K562 (cell line): Measurements from ENCODE around the gene CDX1. TPM values are rescaled to one million over a fixed set of nuclear protein-coding genes. Genes with fewer than 3 reads are reported as not detected.

ENCODE experiments used
- ATAC-seq: fragments of 200-7000 bp; cut with Tn5 transposase; 3 replicates; pipeline ENCODE4 v1.9.1; 2020; ENCODE audit warnings: moderate library complexity
- BruUV-seq: library from RNA; stranded (reverse); fragments of 400-500 nt; replicated peaks from 2 replicates; lab custom pipeline; 2021; lab: Mats Ljungman, UMichigan
- CTCF ChIA-PET: fragments of 300-600 bp; formaldehyde crosslinking; extraction: SDS; loops from one replicate; lab custom pipeline; 2021; ENCODE audit warnings: low intra/inter-chr PET ratio; lab: Yijun Ruan, JAX
- POLR2A ChIA-PET: fragments of 300-600, 350-650 bp; sonication (Branson Sonifier 250); formaldehyde crosslinking; extraction: SDS; loops from one replicate; lab custom pipeline; 2021; ENCODE audit warnings: antibody characterized with exemption, inconsistent platforms; lab: Yijun Ruan, JAX
- DNase-seq, 4 experiments: peaks; one replicate each; pipeline versions ENCODE4 v3.0.0 to v3.0.0-alpha.2; 2011 to 2018; ENCODE audit warnings: low spot score in 3 of 4, mixed read lengths in 3 of 4; ENCODE audit errors: extremely low read depth in 1 of 4
- FAIRE-seq: peaks from 2 replicates; lab custom pipeline; 2011; peaks lifted over from hg19 to GRCh38; lab: Jason Lieb, UNC
- H2AFZ ChIP-seq: 2 replicates; pipeline ENCODE4 v1.6.0; 2011; ENCODE audit warnings: low read depth, low read length, control low read depth, inconsistent platforms
- H3K27ac ChIP-seq: fragments of 200-600 bp; 3 replicates; pipeline ENCODE4 v1.8.0; 2011; ENCODE audit warnings: low read depth, mild to moderate bottlenecking, control low read depth, inconsistent platforms, low read length, moderate library complexity, mixed read lengths; ENCODE audit errors: extremely low read depth
- H3K27me3 ChIP-seq, 2 experiments: fragments of 300-600 bp in 1 of 2; 2 replicates in 1 of 2; 3 replicates in 1 of 2; pipeline versions ENCODE4 v1.6.0 to v1.8.0; 2011; ENCODE audit warnings: inconsistent platforms in 2 of 2, low read length in 2 of 2, mild to moderate bottlenecking in 1 of 2, mixed read lengths in 1 of 2, moderate library complexity in 1 of 2; ENCODE audit not compliant: control insufficient read depth in 2 of 2, insufficient read depth in 2 of 2
- H3K36me3 ChIP-seq: fragments of 300-600 bp; 3 replicates; pipeline ENCODE4 v1.8.0; 2011; ENCODE audit warnings: mild to moderate bottlenecking, low read length, inconsistent platforms; ENCODE audit not compliant: control insufficient read depth, insufficient read depth
- H3K4me1 ChIP-seq, 2 experiments: fragments of 200-600 bp in 1 of 2; replicated peaks in 1 of 2; 2 replicates in 1 of 2; 3 replicates in 1 of 2; pipeline versions ENCODE4 v1.5.1 to v1.8.0; 2011; ENCODE audit warnings: inconsistent platforms in 2 of 2, low read length in 2 of 2, mild to moderate bottlenecking in 1 of 2, mixed read lengths in 1 of 2, moderate library complexity in 1 of 2; ENCODE audit not compliant: control insufficient read depth in 2 of 2, insufficient read depth in 2 of 2
- H3K4me2 ChIP-seq: 2 replicates; pipeline ENCODE4 v1.6.1; 2011; ENCODE audit warnings: low read length, control low read depth, inconsistent platforms, mixed read lengths; ENCODE audit not compliant: insufficient read depth
- H3K4me3 ChIP-seq: fragments of 200-600 bp; sonication (generic), shearing (Covaris generic); 2 replicates; pipeline ENCODE4 v1.5.1; 2016; ENCODE audit warnings: control low read depth, inconsistent platforms
- H3K79me2 ChIP-seq: fragments of 200-600 bp; 3 replicates; pipeline ENCODE4 v1.8.0; 2011; ENCODE audit warnings: low read length, inconsistent platforms; ENCODE audit not compliant: control insufficient read depth, insufficient read depth
- H3K9ac ChIP-seq, 2 experiments: 2 replicates each; pipeline versions ENCODE4 v1.6.0 to v1.6.1; 2011; ENCODE audit warnings: low read depth in 2 of 2, low read length in 2 of 2, control low read depth in 1 of 2, inconsistent platforms in 1 of 2, mild to moderate bottlenecking in 1 of 2, mixed read lengths in 1 of 2; ENCODE audit not compliant: insufficient read depth in 1 of 2
- H3K9me1 ChIP-seq: one replicate; pipeline ENCODE4 v1.6.0; 2011; ENCODE audit warnings: inconsistent platforms, mild to moderate bottlenecking, low read length, moderate library complexity; ENCODE audit not compliant: control insufficient read depth, insufficient read depth
- H3K9me3 ChIP-seq: replicated peaks from 2 replicates; pipeline ENCODE4 v1.5.1; 2011; ENCODE audit warnings: low read depth, low read length, inconsistent platforms; ENCODE audit not compliant: control insufficient read depth, insufficient read depth
- H4K20me1 ChIP-seq: replicated peaks from 2 replicates; pipeline ENCODE4 v1.6.1; 2011; ENCODE audit warnings: low read length, inconsistent platforms, mixed read lengths; ENCODE audit not compliant: control insufficient read depth, insufficient read depth
- CREM ChIP-seq: IDR thresholded peaks from 2 replicates; pipeline ENCODE4 v1.6.1; 2014; ENCODE audit warnings: antibody characterized with exemption, low read depth
- KLF16 ChIP-seq: IDR thresholded peaks from 2 replicates; pipeline ENCODE4 v1.6.1; 2016; ENCODE audit warnings: antibody characterized with exemption
- L3MBTL2 ChIP-seq: fragments of 450-650 bp; IDR thresholded peaks from 2 replicates; pipeline ENCODE4 v1.6.1; 2016; ENCODE audit warnings: mild to moderate bottlenecking, moderate library complexity
- MNT ChIP-seq, 2 experiments: fragments of 450-650 bp; conservative IDR thresholded peaks; 2 replicates each; pipeline ENCODE4 v1.6.1; 2017; ENCODE audit warnings: mild to moderate bottlenecking in 2 of 2, moderate library complexity in 2 of 2
- REST ChIP-seq, 2 experiments: fragments of 450-650 bp; formaldehyde crosslinking in 1 of 2; IDR thresholded peaks; 2 replicates each; pipeline versions ENCODE4 v1.4.0 to v1.6.1; 2014 to 2020; ENCODE audit warnings: mild to moderate bottlenecking in 2 of 2, borderline replicate concordance in 1 of 2, low read depth in 1 of 2
- SRF ChIP-seq, 2 experiments: fragments of 250-450, 450-650 bp in 1 of 2; sonication (Bioruptor Pico) in 1 of 2; sonication (generic) in 1 of 2; formaldehyde crosslinking; IDR thresholded peaks; 2 replicates each; pipeline versions ENCODE4 v1.5.0 to v1.5.1; 2020 to 2022; ENCODE audit warnings: mild to moderate bottlenecking in 1 of 2, missing genetic modification reagents in 1 of 2
- WGBS: fragments of 100-300 bp; shearing (Covaris generic); methylation state at CpG from one replicate; pipeline ENCODE4 v1.1.6; 2016; ENCODE audit warnings: low coverage, mixed read lengths; ENCODE audit not compliant: insufficient coverage; ENCODE audit errors: missing lambda C conversion rate; 5-methylcytosine and 5-hydroxymethylcytosine counted together
- in situ Hi-C: fragments of 300-500 bp; cut with MboI; formaldehyde crosslinking; loops from 4 replicates; pipeline ENCODE4 v1.15.0; 2018; ENCODE audit warnings: inconsistent platforms, mixed read lengths
- intact Hi-C: fragments of 100-400 bp; cut with micrococcal nuclease; formaldehyde crosslinking; loops from 2 replicates; pipeline ENCODE4 v1.14.2; 2022
- polyA plus RNA-seq, 8 experiments: library from polyadenylated mRNA; depleted of rRNA in 4 of 8; stranded (reverse) in 5 of 8; unstranded in 3 of 8; fragments of >200 nt; fragmentation: Nextera tagmentation in 2 of 8; fragmentation: Illumina TruSeq in 1 of 8; extraction: Ambion mirVana in 2 of 8; extraction: Trizol in 1 of 8; gene quantifications; 2 replicates each; pipeline versions ENCODE4 v1.2.1 to v1.2.3, GENCODE V29; 2011 to 2014; ENCODE audit warnings: inconsistent platforms in 1 of 8, missing spikeins in 1 of 8
- total RNA-seq, 7 experiments: library from RNA; depleted of rRNA in 6 of 7; stranded (reverse); fragments of >200 nt in 6 of 7; fragmentation: Illumina TruSeq in 2 of 7; extraction: Trizol in 2 of 7; gene quantifications; 2 replicates each; pipeline versions ENCODE4 v1.2.1 to v1.2.3, GENCODE V29; 2011 to 2021; ENCODE audit warnings: low replicate concordance in 1 of 7

CDX1 gene
- total and polyA plus RNA-seq, 9 of the 15 experiments (the other 6 are each of a cell fraction or from before 2014, with no cell fraction given) = 0.06 to 0.16 TPM; not detected in 7

GRCh38 chr5:150203832-150204589, 37.4 kb downstream of the CDX1 start:
- Histone ChIP-seq H3K9ac (no peak overlapping the region), H2AFZ (0 out of 2 replicates have a peak overlapping the region, but pooled peaks have one; percentile 35), H3K27me3 (peaks cover 29 to 70% of the 10 kb centered on the region in 2 experiments), H4K20me1 (peaks cover 7% of the 10 kb centered on the region), H3K4me3 (no peak overlapping the region), H3K9me1 (no peaks in the 10 kb centered on the region), H3K4me2 (no peak overlapping the region), H3K4me1 (peaks cover 0 to 3% of the 10 kb centered on the region in 2 experiments; a peak in 1 of 5 replicates), H3K9me3 (no peaks in the 10 kb centered on the region), H3K36me3 (no peaks in the 10 kb centered on the region), H3K27ac (no peak overlapping the region), H3K79me2 (no peaks in the 10 kb centered on the region)
- intact Hi-C loops = no loop called here
- POLR2A ChIA-PET = interaction anchor here (2.3 kb wide), 1 partner anchor 11 kb away, joined by 6 read pairs; no protein-coding TSS in a partner anchor
- CTCF ChIA-PET = no interaction called here
- in situ Hi-C loops = no loop called here
- TF ChIP-seq CREM (no peak), REST (IDR thresholded peaks at IDR 0.05; ENCODE audit: borderline replicate concordance) (no peak), REST (CRISPR knock-in tag; IDR thresholded peaks at IDR 0.05; ENCODE audit: low read depth) (no peak), L3MBTL2 (peak; percentile 51; the same call in 1 of the 2 replicates), KLF16 (no peak), MNT (conservative IDR thresholded peaks at IDR 0.05) (no peak), SRF (CRISPR knock-in tag; IDR thresholded peaks at IDR 0.05) (no peak)
- FAIRE-seq (no peak), ATAC-seq (peak; percentile 16; the same call in 1 of the 3 replicates), DNase-seq (no peak)
- BruUV-seq = no TSS peak
- WGBS = 22% methylated on average over 11 of the region's 12 CpGs
